Dermis blood vessel endothelial cell (primary cell): Measurements from ENCODE around the gene TMEM131. TPM values are rescaled to one million over a fixed set of nuclear protein-coding genes. Genes with fewer than 3 reads are reported as not detected.
"Not testable (repeated sequence)": the region's sequence is repeated elsewhere in the genome, so short reads cannot be mapped to it uniquely, and the experiment has no call there.

Source experiments
- DNase-seq: peaks from one replicate; pipeline ENCODE4 v3.0.0; 2010
- total RNA-seq: library from RNA; depleted of rRNA; stranded (reverse); fragments of >200 nt; gene quantifications from 2 replicates; pipeline ENCODE4 v1.2.3, GENCODE V29; 2014

The TMEM131 gene, protein sequence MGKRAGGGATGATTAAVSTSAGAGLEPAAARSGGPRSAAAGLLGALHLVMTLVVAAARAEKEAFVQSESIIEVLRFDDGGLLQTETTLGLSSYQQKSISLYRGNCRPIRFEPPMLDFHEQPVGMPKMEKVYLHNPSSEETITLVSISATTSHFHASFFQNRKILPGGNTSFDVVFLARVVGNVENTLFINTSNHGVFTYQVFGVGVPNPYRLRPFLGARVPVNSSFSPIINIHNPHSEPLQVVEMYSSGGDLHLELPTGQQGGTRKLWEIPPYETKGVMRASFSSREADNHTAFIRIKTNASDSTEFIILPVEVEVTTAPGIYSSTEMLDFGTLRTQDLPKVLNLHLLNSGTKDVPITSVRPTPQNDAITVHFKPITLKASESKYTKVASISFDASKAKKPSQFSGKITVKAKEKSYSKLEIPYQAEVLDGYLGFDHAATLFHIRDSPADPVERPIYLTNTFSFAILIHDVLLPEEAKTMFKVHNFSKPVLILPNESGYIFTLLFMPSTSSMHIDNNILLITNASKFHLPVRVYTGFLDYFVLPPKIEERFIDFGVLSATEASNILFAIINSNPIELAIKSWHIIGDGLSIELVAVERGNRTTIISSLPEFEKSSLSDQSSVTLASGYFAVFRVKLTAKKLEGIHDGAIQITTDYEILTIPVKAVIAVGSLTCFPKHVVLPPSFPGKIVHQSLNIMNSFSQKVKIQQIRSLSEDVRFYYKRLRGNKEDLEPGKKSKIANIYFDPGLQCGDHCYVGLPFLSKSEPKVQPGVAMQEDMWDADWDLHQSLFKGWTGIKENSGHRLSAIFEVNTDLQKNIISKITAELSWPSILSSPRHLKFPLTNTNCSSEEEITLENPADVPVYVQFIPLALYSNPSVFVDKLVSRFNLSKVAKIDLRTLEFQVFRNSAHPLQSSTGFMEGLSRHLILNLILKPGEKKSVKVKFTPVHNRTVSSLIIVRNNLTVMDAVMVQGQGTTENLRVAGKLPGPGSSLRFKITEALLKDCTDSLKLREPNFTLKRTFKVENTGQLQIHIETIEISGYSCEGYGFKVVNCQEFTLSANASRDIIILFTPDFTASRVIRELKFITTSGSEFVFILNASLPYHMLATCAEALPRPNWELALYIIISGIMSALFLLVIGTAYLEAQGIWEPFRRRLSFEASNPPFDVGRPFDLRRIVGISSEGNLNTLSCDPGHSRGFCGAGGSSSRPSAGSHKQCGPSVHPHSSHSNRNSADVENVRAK (N-terminal part only)
- total RNA-seq, result 22.3 and 30.9 TPM in 2 replicates

DNA sequence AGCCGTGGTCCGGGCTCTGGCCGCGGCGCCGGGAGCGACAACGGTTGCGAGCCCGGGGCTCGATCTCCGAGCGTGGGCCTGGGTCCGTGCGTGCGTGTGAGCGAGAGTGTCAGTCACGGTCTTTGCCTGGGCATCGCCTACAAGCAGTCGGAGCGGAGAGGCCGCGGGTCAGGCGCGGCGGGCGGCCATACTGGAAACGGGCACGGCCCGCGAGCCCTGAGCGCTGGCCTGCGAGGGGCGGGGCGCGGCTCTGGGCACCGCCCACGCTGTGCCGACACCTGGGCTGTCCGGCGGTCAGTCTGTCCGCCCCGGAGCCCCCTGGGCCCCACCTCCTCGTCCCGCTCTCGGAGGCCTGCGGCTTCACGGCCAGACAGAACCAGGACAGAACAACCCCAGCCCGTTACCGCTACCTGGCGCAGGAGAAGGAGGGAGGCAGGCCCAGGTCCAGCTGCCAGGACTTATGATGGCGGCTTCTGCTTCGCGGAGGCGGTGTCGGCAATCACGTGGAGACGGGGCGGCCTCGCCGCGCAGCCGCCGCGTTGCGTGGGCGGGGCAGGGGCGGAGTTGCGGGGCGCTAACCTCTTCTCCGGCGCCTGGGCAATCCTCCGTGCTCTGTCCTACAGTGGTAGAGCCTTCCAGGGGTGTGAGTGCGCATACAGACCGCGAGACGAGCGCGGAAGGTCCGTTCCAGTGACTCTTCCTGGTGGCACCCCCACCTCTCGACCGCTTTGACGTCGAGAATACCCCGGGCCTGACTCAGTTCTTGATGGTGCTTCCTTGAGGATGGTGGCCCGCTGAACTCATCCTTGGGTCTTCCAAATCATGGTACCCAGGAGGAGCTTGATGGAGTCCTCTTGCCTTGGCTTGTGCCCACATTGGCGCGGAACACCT, at the start of gene TMEM131:
TSS of gene TMEM131 (minus strand) at position 215 of the 891 bp plus-strand sequence. CDS start 286 bp downstream, outside the sequence.
- peak; percentile 96 for DNase-seq

DNA sequence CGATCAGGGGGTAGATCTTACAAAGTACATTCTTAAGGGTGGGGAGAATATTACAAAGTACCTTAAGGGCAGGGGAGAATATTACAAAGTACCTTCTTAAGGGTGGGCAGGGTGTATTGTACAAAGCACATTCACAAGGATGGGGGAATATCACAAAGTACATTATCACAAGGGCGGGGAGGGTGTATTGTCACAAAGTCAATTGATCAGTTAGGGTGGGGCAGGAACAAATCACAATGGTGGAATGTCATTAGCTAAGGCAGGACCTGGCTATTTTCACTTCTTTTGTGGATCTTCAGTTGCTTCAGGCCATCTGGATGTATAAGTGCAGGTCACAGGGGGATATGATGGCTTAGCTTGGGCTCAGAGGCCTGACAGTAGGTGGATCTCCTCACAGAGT, 49.0 kb upstream of the TMEM131 start:
- not testable (repeated sequence) for DNase-seq

DNA sequence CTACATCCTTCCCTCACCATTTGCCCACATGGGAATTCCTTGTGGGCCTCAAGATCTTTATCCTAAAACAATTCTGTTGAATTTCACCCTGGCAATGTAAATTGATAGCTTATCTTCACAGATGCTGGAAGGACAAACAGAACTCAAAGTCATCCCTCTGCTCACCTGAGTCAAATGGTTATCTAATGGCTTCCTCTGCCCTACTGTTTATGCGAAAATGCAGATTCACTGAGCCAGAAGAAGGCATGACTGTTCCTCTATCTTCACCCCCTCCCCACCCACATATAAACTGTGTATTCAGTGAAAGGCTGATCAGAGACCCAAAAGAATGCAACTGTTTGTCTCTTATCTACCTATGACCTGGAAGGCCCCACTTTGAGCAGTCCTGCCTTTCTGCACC, 47.4 kb upstream of the TMEM131 start:
- no peak for DNase-seq

DNA sequence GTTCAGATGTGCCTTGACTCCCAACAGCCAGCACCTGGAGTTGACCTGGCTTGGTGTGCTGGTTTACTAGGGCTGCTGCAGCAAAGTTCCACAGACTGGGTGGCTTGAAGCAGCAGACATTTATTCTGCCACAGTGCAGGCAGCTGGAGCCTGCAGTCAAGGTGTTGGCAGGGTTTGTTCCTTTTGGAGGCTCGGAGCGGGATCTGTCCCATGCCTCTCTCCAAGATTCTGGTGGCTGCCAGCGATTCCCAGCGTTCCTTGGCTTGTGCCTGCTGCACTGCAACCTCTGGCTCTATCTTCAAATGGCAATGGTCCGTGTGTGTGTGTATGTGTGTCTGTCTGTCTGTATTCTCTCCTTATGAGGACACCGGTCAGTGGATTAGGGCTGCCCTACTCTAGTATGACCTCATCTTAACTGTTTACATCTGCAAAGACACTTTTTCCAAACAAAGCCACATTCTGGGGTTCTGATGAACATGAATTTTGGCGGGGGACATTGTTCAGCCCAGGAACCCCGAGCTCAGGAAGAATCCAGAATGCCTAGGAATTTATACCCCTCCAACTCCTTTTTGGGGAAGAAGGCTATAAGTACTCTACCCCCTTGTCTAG, 44.7 kb upstream of the TMEM131 start:
- DNase-seq, result no peak

DNA sequence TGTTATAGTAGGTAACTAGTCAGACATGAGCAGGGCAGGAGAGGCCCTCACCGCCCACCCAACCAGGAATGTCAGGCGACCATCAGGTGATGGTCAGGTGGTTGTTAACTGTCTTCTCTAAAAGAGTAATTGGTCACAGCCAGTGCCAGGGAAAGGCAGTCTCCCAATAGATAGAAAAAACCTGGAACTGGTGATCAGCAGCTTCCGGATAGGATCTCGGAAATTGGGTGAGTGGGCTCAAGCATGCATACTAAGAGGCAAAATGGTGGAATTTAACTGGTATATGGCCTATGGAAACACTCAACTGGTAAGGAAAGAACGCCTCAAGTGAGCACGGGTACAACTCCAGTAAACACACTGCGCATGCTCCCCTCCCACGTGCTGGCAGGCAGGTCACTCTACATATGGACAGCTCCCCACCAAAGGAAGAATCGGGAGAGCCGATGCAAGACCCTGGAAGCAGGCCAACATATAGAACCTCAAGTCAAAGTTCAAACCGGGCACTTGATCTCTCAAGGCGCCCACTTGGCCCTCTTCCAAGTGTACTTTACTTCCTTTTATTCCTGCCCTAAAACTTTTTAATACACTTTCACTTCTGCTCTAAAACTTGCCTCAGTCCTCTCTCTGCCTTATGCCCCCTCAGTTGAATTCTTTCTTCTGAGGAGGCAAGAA, 43.5 kb upstream of the TMEM131 start:
- no peak for DNase-seq

DNA sequence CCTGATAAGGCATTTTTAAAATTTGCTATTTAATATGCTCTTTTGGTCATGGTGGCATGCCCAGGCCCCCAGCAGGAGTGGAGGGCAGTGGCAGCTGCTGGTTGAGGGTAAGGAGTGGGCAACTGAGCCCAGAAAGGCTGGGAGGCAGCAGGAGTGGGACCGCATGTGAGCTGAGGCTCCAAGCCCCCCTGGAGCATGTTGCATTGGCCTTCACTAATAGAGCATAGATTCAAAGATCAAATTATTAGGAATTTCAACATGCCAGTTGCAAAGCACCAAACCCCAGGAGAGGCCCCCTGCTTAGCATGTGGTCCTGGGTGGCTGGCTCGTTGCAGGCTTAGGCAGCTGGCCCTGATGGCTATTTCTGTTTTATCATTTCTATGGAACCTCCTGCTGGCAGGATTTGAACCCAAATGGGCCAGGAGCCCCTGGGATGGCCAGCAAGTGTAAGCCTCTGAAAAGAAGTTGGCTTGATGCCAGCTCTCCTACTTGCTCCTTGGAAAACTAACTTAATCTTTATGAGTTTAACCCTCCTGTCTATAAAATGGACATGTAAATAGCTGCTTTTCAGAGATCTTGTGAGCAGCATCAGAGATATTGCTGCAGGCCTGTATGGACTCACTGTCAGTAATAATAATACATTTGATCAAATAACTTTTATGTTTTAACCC, 42.1 kb upstream of the TMEM131 start:
- DNase-seq, result peak; percentile 3

DNA sequence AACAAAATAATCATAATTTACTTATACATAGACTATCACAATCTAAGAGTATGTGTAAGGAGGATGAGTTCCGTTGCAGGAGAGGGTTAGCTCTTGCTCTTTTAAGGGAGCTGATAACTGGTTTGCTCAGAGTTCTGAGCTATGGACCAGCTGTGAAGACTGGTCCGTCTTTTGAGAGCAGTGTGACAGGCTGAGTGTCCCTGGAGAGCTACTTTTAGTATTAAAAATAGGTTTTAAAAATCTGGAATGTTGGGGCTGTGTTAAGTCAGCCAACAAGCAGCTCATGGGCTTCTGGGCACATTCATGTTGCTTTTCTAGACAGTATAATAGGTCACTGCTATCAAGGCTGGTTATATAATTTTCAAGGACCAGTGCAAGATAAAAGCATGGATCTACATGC, 41.5 kb upstream of the TMEM131 start:
- DNase-seq, result no peak

DNA sequence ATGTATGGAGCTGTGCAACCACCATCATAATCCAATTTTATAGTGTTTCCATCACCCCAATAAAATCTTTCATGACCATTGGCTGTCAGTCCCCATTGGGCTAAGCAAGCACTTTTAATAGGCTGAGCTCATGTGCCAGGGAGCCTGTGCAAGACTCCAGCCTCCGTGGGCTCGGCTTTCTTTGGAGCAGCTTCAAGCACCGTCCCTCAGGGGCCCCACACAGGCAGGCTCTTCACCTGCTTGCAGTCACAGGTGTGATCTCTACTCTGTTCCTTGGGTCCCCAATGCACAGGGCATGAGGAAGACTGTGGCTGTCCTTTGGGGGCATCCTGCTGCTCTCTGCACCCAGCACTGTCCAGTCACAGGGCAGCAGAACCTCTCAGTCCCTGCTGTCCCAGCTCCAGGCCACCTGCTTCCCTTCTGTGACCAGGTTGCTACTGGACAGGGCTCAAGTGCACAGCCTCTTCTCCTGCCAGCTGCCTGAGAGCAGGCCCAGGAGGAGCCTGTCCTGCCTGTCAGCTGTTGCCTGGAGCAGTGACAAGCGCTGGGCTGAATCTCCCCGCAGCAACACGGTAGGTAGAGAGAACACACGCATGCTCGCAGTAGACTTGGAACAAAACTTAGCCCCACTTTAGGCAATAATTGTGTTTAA, 40.7 kb upstream of the TMEM131 start:
- DNase-seq, result no peak

DNA sequence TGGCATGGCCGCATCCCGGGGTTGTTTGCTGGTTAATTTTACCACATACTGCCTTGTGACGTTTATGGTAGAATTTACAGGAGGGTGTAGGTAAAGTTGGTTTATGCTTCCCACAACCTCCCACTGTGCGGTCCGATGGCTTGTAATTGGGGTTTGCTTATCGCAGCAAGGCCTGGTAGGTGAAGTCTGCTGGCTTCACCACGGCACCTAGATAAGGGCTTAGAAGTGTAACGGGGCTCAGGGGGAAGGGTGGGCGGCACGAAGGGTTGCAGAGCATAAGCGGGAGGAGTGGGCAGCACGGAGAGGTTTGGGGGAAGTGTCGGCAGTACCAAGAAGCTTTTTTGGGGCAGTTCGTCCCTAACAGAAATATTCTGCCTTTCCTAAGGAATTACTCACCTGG, 39.0 kb upstream of the TMEM131 start:
- DNase-seq, result no peak

DNA sequence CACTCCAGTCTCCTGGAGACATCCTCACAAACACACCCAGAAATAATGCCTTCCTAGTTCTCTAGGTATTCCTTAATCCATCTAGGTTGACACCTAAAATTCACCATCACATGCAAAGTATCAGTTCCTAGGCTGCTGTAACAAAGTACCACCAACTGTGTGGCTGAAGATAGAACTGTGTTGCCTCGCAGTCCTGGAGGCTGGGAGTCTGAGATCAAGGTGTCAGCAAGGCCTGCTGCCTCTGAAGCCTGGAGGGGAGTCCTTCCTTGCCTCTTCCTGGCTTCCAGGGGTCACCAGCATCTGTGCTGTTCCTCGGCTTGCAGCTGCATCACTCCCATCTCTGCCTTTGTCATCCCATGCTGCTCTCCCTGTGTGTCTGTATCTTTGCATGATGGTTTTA, 36.3 kb upstream of the TMEM131 start:
- DNase-seq, result no peak

DNA sequence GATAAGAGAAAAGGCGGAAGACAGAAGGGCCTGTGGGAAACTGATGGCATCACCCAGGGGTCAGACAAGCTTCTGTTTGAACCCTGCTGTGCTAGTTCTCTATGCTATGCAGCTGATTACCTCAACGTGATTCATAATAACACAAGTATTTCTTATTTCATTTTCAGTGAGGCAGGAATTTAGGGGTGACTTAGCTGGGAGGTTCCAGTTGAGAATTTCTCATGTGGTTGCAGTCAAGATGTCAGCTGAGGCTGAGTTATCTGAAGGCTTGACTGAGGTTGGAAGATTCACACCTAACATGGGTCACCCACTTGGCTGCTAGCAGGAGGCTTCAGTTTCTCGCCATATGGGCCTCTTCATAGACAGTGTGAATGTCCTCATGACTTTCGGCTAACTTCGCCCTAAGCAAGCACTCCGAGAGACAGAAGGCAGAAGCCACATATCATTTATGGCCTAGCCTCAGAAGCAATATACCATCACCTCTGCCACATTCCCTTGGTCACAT, 34.0 kb upstream of the TMEM131 start:
- no peak for DNase-seq

DNA sequence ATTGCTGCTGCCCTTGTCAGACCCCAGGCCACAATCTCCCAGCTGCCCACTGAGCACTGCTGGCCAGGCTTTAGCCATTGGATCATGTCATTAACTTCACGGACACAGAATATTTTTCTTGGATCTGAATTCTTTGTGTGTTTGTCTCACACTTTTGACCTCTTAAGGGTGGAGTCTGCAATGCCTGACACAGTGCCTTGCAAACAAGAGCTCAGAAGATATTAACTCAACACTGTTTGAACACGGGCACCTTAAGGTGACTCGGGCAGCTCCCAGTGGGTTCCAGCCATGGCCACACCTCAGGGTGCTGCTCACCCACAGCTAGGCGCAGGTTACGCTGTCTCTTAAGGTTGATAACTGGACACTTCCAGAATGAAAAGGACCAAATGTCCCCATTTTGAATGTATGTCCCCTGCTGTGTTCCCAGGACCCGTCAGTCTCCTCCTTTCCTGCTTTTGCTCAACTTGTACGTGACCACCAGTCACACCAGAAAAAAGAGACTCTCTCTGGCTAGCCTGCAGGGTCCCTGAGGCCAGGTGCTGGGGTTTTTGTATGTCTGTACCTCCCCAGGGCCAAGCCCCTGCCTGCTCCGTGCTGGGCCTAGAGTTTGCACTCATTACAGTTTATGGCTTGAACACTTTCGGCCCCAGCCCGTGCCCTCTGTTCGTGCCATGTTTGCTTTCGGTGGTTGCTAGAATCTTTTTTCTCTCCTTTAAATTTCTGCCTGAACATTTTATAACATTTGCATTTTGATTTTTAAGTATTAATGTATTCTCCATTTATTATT, 33.4 kb upstream of the TMEM131 start:
- no peak for DNase-seq

DNA sequence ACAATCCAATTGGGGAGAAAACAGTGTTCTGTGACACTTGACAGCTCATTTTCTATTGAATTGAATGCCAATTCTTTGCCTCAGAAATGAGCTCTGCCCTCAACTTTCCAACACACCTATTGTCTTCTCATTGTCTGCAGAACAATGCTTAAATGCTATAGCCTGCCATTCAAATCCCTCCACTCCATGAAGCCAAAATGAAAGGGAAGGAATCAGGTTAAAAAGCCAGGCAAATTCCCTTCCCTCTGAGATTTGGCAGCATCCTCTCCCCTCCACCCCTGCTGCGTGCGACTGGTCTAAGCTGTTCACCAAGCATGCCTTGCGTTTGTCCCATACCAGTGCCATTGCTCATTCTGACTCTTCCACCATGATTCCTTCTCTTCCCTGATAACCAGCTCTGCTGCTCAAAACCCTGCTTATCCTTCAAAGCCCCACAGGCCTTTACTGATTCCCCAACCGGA, 32.4 kb upstream of the TMEM131 start:
- DNase-seq, result no peak

DNA sequence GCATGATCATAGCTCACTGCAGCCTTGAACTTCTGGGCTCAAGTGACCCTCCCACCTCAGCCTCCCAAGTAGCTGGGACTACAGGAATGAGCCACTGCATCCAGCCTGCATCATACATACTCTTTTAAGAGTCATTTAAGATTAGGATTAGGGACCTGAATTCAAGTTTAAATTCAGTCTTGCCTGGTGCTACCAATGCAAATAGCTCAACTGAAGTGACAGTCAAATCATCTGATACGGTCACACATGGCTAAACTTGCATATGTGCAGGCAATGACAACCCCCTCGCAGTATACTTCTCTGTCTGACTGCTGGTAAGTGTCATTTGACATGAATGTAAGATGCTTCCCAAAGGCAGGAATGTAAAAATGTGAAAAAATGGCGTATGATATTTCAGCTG, 31.8 kb upstream of the TMEM131 start:
- no peak for DNase-seq

DNA sequence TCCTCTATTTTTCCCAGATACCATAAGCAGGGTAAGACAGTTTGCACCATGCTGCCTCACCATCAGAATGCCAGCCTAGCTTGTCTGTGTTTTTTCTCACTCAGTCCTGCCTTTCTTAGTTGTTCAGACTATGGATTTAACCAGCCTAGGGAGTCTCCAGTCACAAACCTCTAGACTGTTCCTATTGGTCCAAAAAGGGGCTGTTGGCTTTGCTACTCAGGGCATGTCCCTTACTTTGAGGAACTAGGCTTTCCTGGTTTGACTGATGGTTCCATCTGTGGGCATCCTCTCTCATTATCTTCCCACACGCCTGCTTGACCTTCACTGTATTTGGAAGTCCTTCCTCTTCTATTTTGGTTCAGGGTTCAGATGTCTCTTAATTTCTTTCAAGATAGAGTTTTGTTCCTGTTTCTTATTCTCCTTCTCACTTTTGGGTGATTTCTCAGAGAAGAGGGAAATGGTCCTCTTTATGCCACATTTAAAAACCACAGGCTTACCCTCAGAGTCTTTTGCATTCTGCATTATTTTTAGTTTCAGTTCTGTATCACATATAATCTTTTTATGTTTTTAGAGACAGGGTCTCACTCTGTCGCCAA, 31.3 kb upstream of the TMEM131 start:
- DNase-seq, result no peak

DNA sequence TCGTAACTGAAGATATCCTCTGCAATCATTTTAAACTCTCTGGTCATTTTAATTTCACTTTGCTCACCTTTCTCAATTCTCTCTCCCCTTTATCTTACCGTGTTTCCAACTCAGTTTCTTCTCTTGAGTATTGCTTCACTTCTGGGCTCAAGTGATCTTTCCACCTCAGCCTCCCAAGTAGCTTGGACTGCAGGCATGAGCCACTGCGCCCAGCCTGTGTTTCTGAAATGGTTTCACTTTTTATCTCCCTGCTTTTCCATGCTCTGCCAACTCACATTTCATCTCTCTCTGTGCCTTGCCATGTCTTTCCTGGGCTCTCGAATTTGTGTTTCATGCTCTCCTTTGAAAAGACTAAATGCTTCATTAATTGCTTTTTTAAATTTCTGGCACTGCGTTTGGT, 30.5 kb upstream of the TMEM131 start:
- DNase-seq, result no peak

DNA sequence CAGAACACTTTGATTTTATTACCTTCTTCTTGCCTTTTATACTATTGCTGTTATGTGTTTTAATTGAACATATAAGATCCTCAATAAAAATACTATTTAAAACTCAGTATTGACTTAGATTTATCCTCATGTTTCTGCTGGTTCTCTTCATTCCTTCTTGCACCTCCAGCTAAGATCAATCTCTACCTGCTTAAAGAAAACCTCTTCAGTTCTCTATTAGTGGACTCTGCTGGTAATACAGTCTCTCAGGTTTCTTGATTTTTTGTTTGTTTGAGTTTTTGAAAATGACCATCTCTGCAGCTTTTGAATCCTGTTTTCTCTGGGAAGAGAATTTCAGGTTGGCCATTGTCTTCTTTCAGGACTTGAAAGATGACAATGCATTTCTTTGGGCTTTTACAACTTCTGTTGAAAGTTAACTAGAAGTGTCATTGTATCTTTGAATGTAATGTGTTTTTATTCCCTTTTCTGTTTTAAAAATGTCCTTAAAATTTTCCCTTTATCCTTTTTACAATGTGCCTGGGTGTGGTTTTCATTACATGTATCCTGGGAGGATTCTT, 29.8 kb upstream of the TMEM131 start:
- no peak for DNase-seq

DNA sequence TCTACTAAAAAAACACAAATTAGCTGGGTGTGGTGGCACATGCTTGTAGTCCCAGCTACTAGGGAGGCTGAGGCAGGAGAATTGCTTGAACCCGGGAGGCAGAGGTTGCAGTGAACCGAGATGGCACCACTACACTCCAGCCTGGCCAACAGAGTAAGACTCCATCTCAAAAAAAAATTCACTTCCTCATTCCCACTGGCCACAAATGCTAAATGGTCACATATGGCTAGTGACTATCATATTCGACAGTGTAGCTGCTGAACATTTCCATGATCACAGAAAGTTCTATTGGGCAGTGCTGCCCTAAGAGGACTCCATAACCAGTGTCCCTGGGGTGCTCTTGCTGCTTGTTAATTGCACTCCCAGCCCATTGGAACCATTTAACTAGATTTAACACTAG, 26.3 kb upstream of the TMEM131 start:
- not testable (repeated sequence) for DNase-seq
